Choroid plexus epithelial cell (primary cell): Measurements from ENCODE around the gene IQCF6.

ENCODE experiments used
- DNase-seq: peaks from one replicate; pipeline ENCODE4 v3.0.0-alpha.2; 2010; ENCODE audit warnings: low read depth
- H3K4me3 ChIP-seq: 2 replicates; pipeline ENCODE4 v1.5.1; 2011; ENCODE audit warnings: low read depth, mild to moderate bottlenecking, control low read depth, low read length, moderate library complexity
- CTCF ChIP-seq: conservative IDR thresholded peaks from 2 replicates; pipeline ENCODE4 v1.5.1; 2011; ENCODE audit warnings: low read depth, mild to moderate bottlenecking, control low read depth, inconsistent platforms, low read length, moderate library complexity

The IQCF6 gene

GRCh38 chr3:51733859-51734571 lies 45.0 kb downstream of the IQCF6 start:
- DNase-seq, result no peak
- TF ChIP-seq CTCF, result no peak
- H3K4me3 ChIP-seq, result no peak overlapping the region

- no peak for TF ChIP-seq CTCF
- DNase-seq, result no peak
These were observed 49.9 kb downstream of the IQCF6 start for GRCh38 chr3:51729042-51729633.

More at GRCh38 chr3:51729042-51729633, 49.9 kb downstream of the IQCF6 start:
- H3K4me3 ChIP-seq, result no peak overlapping the region
